ENCODE measurements around the gene RBM41. TPM values are rescaled to one million over a fixed set of nuclear protein-coding genes. Genes with fewer than 3 reads are reported as not detected.
"Not testable (repeated sequence)": the region's sequence is repeated elsewhere in the genome, so short reads cannot be mapped to it uniquely, and the experiment has no call there.

RBM41 gene
- total RNA-seq = 10 to 100 TPM; 16.9 to 28.2 (median 21.9) TPM
- polyA plus RNA-seq = 1 to 10 TPM; 4.8 to 7.3 (median 7.2) TPM

DNA sequence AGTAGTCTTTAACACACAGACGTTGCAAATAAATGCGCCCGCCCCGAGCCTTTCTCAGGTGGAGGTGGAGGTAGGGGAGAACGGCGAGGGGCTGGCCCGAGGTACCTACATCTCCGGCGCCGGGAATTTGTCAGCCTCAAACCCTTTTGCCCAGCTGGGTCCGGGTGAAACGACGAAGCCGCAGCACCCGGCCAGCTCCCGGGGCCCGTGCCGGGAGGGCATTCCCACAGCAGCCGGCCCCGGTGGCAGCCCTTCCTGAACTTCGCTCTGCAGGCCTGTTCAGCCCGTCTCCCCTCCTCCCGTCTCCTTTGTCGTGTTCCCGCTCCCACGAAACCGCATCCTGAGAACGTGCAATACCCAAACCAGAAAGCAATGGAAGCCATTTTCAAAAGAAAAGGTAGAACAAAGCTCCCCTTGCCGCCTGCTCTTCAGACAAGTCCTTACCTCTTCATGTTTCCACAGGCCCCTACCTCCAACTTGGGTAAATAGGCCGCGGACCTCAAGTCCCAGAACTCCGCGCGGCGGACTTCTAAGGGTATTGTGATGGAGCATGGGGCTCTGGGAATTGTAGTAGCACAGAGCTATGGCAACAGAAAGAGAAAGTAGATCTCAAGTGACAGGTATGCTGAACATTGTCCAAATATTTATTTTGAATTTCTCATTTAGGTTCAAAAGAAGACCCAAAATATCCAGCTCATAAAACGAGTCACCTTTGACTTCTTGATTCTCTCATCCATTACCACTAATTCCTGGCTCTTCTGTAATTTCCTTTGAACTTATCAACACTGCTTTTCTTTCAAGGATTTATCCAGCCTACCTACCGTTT lies at the start of gene RBM41:
Gene RBM41, minus strand, starts transcription at position 501 of the 826 bp plus-strand sequence. Its CDS starts 49 bp downstream, at position 452.
- Histone ChIP-seq H3K27ac (peak within 1 kb of the TSS; percentile 64 to 77 (median 76)), H3K27me3 (no peaks in the 10 kb centered on the region), H3K36me3 (peaks cover 0 to 29% (median 6%) of the 10 kb centered on the region in 4 donors), H3K9me3 (no peaks in the 10 kb centered on the region), H3K4me3 (peak within 1 kb of the TSS; percentile 45 to 66 (median 62)), H3K4me1 (peaks cover 0 to 8% (median 0%) of the 10 kb centered on the region in 4 donors)
- DNase-seq = peak; percentile 81
- WGBS, 2 donors = 0 to 1% methylated on average over 37 of the region's 37 CpGs
- TF ChIP-seq, protein P1, sequence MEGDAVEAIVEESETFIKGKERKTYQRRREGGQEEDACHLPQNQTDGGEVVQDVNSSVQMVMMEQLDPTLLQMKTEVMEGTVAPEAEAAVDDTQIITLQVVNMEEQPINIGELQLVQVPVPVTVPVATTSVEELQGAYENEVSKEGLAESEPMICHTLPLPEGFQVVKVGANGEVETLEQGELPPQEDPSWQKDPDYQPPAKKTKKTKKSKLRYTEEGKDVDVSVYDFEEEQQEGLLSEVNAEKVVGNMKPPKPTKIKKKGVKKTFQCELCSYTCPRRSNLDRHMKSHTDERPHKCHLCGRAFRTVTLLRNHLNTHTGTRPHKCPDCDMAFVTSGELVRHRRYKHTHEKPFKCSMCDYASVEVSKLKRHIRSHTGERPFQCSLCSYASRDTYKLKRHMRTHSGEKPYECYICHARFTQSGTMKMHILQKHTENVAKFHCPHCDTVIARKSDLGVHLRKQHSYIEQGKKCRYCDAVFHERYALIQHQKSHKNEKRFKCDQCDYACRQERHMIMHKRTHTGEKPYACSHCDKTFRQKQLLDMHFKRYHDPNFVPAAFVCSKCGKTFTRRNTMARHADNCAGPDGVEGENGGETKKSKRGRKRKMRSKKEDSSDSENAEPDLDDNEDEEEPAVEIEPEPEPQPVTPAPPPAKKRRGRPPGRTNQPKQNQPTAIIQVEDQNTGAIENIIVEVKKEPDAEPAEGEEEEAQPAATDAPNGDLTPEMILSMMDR (IDR thresholded peaks at IDR 0.05) = no peak
- peak in 3 of 4 donors; percentile 12 to 33 (median 14) for TF ChIP-seq POLR2AphosphoS5 (IDR thresholded peaks at IDR 0.05)
- intact Hi-C loops (cut with DNase I) = loop anchor here (2.0 kb wide), 1 partner anchor 120 kb away; no protein-coding TSS in a partner anchor

DNA sequence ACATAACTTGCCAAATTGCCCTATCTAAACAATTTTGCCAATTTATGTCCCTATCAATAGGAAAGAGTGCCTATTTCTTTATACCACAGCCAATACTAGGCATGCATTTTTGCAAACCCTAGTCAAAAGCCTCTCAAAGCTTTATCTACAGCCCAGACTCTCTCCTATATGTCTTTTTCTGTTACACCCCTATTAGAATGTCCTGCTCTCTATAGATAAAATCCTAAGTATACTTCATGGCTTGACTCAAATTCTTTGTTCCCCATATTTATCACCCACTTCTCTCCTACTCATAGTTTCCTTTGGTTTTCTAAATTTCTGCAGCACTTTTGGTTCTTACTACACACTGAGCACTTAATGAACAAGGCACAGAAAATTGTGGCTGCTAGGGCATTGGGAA lies 49.6 kb upstream of the RBM41 start:
- no peaks in the 10 kb centered on the region for H3K4me1 ChIP-seq
- intact Hi-C loops (cut with DNase I) = no loop called here
- no peak for TF ChIP-seq POLR2A (IDR thresholded peaks at IDR 0.05)
- no peaks in the 10 kb centered on the region for H3K27me3 ChIP-seq
- no peaks in the 10 kb centered on the region for H3K9me3 ChIP-seq
- no peaks in the 10 kb centered on the region for H3K36me3 ChIP-seq
- DNase-seq = no peak
- H3K27ac ChIP-seq = no peak overlapping the region
- no peak overlapping the region for H3K4me3 ChIP-seq

DNA sequence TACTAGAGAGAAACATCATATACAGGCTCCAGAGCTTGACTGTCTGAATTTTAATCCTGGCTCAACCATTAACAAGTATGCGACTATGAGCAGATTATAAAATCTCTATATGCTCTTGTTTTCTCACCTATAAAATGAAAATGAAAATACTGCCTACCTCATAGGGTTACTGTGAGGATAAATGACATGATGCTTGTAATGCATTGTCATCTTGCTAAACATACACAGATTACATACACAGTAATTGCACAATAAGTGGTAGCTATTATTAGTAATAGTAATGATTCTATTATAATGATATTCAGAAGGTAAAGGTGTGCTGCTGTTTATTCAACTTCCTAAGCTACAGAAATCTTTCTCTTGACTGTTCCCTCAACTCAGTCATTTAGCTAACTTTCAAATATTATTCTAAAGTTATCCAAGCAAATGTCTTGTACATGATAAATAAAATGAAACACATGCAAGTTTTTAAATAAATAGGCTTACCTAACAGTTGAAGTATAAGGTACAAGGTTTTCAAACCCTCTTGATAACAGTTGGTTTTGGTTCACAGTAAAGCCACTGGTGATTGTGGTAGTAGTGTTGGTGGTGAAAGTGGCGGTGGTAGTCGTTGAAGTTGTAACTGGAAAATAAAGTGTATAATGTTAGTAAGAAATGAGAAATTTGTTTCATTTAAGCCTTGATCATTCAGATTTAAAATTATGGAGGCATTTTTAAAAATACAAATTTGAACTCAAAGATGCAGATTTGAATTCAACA lies 48.7 kb upstream of the RBM41 start:
- Histone ChIP-seq H3K4me3 (no peak overlapping the region), H3K9me3 (no peaks in the 10 kb centered on the region), H3K27me3 (no peaks in the 10 kb centered on the region), H3K27ac (no peak overlapping the region), H3K36me3 (no peaks in the 10 kb centered on the region), H3K4me1 (no peaks in the 10 kb centered on the region)
- no peak for TF ChIP-seq POLR2A (IDR thresholded peaks at IDR 0.05)
- TF ChIP-seq POLR2AphosphoS5 (IDR thresholded peaks at IDR 0.05) = no peak
- no peak for TF ChIP-seq EP300 (IDR thresholded peaks at IDR 0.05)
- TF ChIP-seq, protein P1 (IDR thresholded peaks at IDR 0.05) = no peak
- DNase-seq = no peak
- 93 to 95% methylated on average over 3 of the region's 3 CpGs for WGBS, 2 donors
- intact Hi-C loops (cut with DNase I) = no loop called here

DNA sequence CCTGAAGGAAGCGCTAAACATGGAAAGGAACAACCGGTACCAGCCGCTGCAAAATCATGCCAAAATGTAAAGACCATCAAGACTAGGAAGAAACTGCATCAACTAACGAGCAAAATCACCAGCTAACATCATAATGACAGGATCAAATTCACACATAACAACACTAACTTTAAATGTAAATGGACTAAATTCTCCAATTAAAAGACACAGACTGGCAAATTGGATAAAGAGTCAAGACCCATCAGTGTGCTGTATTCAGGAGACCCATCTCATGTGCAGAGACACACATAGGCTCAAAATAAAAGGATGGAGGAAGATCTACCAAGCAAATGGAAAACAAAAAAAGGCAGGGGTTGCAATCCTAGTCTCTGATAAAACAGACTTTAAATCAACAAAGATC lies 39.0 kb upstream of the RBM41 start:
- DNase-seq; H3K4me1 ChIP-seq; H3K9me3 ChIP-seq; H3K4me3 ChIP-seq; H3K27ac ChIP-seq; H3K27me3 ChIP-seq; H3K36me3 ChIP-seq; intact Hi-C loops (cut with DNase I): not testable (repeated sequence)
- WGBS, 2 donors = 88 to 91% methylated on average over 4 of the region's 4 CpGs

DNA sequence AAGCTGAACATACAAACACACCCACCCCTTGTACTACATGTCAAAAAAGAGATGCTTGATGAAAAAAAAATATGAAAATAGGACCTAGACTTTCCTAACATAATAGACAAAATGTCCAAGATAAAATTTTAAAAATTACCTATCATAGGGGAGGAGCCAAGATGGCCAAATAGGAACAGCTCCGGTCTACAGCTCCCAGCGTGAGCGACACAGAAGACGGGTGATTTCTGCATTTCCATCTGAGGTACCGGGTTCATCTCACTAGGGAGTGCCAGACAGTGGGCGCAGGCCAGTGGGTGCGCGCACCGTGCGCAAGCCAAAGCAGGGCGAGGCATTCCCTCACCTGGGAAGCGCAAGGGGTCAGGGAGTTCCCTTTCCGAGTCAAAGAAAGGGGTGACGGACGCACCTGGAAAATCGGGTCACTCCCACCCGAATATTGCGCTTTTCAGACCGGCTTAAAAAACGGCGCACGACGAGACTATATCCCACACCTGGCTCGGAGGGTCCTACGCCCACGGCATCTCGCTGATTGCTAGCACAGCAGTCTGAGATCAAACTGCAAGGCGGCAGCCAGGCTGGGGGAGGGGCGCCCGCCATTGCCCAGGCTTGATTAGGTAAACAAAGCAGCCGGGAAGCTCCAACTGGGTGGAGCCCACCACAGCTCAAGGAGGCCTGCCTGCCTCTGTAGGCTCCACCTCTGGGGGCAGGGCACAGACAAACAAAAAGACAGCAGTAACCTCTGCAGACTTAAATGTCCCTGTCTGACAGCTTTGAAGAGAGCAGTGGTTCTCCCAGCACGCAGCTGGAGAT lies 37.2 kb upstream of the RBM41 start:
- H3K36me3 ChIP-seq; intact Hi-C loops (cut with DNase I); DNase-seq; H3K27me3 ChIP-seq; H3K9me3 ChIP-seq; H3K27ac ChIP-seq; H3K4me1 ChIP-seq; H3K4me3 ChIP-seq: not testable (repeated sequence)
- 20 to 36% methylated on average over 27 to 28 of the region's 32 CpGs for WGBS, 2 donors

Data from sigmoid colon (tissue), 7 donors.